ENCODE results near the gene ZNF57. TPM values are rescaled to one million over a fixed set of nuclear protein-coding genes. Genes with fewer than 3 reads are reported as not detected.

Gene ZNF57
- total and polyA plus RNA-seq, 9 of the 15 experiments (the other 6 are each of a cell fraction or from before 2014, with no cell fraction given) = 3.9 to 13.5 (median 7.8) TPM

GRCh38 chr19:2926341-2927031 lies 25.8 kb downstream of the ZNF57 start (continued):
- no peak for TF ChIP-seq ZNF518B (CRISPR knock-in tag; IDR thresholded peaks at IDR 0.05)
- TF ChIP-seq TEAD4 (IDR thresholded peaks at IDR 0.05; ENCODE audit: low read length) = no peak
- no peak for TF ChIP-seq TEAD4 (CRISPR knock-in tag; IDR thresholded peaks at IDR 0.05; ENCODE audit: borderline replicate concordance)
- TF ChIP-seq TAF9B (IDR thresholded peaks at IDR 0.05; ENCODE audit: partially characterized antibody) = no peak
- no peak for TF ChIP-seq ZNF232 (CRISPR knock-in tag; IDR thresholded peaks at IDR 0.05)

GRCh38 chr19:2927032-2927430 lies 26.3 kb downstream of the ZNF57 start:
- Histone ChIP-seq H3K4me1 (replicated peaks in 1 of 2; ENCODE audit: control insufficient read depth in 2 of 2, insufficient read depth in 2 of 2, low read length in 2 of 2) (no peaks in the 10 kb centered on the region; a peak in 1 of 5 replicates), H3K4me2 (ENCODE audit: insufficient read depth, low read length) (no peak overlapping the region), H3K9ac (ENCODE audit: insufficient read depth in 1 of 2, low read depth in 2 of 2, low read length in 2 of 2) (no peak overlapping the region), H3K9me3 (replicated peaks; ENCODE audit: control insufficient read depth, insufficient read depth, low read depth, low read length) (peaks cover 7% of the 10 kb centered on the region), H4K20me1 (replicated peaks; ENCODE audit: control insufficient read depth, insufficient read depth, low read length) (no peaks in the 10 kb centered on the region), H3K4me3 (no peak overlapping the region), H3K79me2 (ENCODE audit: control insufficient read depth, insufficient read depth, low read length) (no peaks in the 10 kb centered on the region), H3K27me3 (ENCODE audit: control insufficient read depth in 2 of 2, insufficient read depth in 2 of 2, low read length in 2 of 2) (no peaks in the 10 kb centered on the region), H3K27ac (ENCODE audit: extremely low read depth, low read depth, low read length) (no peak overlapping the region), H3K36me3 (ENCODE audit: control insufficient read depth, insufficient read depth, low read length) (peaks cover 6% of the 10 kb centered on the region; the same call in 2 of the 3 replicates), H2AFZ (ENCODE audit: low read depth, low read length) (no peak overlapping the region), H3K9me1 (ENCODE audit: control insufficient read depth, insufficient read depth, low read length) (no peaks in the 10 kb centered on the region)
- FAIRE-seq = no peak
- no peak for DNase-seq (ENCODE audit: extremely low read depth in 1 of 4, low spot score in 3 of 4)
- no TSS peak for BruUV-seq (replicated peaks)
- ChIA-PET CTCF (ENCODE audit: low intra/inter-chr PET ratio) (no interaction called here), POLR2A (no interaction called here)
- over 99% methylated on average over 18 of the region's 18 CpGs for WGBS (ENCODE audit: insufficient coverage, low coverage, missing lambda C conversion rate)
- intact Hi-C loops (cut with micrococcal nuclease) = no loop called here
- no peak for ATAC-seq
- in situ Hi-C loops (cut with MboI) = no loop called here
- TF ChIP-seq, protein P1, sequence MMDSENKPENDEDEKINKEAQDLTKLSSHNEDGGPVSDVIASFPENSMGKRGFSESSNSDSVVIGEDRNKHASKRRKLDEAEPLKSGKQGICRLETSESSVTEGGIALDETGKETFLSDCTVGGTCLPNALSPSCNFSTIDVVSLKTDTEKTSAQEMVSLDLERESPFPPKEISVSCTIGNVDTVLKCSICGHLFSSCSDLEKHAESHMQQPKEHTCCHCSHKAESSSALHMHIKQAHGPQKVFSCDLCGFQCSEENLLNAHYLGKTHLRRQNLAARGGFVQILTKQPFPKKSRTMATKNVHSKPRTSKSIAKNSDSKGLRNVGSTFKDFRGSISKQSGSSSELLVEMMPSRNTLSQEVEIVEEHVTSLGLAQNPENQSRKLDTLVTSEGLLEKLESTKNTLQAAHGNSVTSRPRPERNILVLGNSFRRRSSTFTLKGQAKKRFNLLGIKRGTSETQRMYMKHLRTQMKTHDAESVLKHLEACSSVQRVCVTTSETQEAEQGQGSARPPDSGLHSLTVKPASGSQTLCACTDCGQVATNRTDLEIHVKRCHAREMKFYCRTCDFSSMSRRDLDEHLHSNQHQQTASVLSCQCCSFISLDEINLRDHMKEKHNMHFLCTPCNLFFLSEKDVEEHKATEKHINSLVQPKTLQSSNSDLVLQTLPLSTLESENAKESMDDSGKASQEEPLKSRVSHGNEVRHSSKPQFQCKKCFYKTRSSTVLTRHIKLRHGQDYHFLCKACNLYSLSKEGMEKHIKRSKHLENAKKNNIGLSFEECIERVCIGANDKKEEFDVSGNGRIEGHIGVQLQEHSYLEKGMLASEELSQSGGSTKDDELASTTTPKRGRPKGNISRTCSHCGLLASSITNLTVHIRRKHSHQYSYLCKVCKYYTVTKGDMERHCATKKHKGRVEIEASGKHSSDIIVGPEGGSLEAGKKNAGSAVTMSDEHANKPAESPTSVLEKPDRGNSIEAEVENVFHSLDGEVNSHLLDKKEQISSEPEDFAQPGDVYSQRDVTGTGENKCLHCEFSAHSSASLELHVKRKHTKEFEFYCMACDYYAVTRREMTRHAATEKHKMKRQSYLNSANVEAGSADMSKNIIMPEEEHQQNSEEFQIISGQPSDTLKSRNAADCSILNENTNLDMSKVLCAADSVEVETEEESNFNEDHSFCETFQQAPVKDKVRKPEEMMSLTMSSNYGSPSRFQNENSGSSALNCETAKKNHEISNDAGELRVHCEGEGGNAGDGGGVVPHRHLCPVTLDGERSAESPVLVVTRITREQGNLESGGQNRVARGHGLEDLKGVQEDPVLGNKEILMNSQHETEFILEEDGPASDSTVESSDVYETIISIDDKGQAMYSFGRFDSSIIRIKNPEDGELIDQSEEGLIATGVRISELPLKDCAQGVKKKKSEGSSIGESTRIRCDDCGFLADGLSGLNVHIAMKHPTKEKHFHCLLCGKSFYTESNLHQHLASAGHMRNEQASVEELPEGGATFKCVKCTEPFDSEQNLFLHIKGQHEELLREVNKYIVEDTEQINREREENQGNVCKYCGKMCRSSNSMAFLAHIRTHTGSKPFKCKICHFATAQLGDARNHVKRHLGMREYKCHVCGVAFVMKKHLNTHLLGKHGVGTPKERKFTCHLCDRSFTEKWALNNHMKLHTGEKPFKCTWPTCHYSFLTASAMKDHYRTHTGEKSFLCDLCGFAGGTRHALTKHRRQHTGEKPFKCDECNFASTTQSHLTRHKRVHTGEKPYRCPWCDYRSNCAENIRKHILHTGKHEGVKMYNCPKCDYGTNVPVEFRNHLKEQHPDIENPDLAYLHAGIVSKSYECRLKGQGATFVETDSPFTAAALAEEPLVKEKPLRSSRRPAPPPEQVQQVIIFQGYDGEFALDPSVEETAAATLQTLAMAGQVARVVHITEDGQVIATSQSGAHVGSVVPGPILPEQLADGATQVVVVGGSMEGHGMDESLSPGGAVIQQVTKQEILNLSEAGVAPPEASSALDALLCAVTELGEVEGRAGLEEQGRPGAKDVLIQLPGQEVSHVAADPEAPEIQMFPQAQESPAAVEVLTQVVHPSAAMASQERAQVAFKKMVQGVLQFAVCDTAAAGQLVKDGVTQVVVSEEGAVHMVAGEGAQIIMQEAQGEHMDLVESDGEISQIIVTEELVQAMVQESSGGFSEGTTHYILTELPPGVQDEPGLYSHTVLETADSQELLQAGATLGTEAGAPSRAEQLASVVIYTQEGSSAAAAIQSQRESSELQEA (IDR thresholded peaks at IDR 0.05; ENCODE audit: low read depth) = no peak
- no peak for TF ChIP-seq NFRKB (IDR thresholded peaks at IDR 0.05; ENCODE audit: low read depth)
- TF ChIP-seq SMARCE1 (IDR thresholded peaks at IDR 0.05) = no peak
- TF ChIP-seq NR4A1 (CRISPR knock-in tag; IDR thresholded peaks at IDR 0.05) = no peak
- TF ChIP-seq NR4A1 (tag; IDR thresholded peaks at IDR 0.05) = no peak
- no peak for TF ChIP-seq PML (IDR thresholded peaks at IDR 0.05; ENCODE audit: low read length)

Measured in K562 (cell line).